LNCaP clone FGC (cell line): ENCODE measurements around the gene TMED3.
"Not testable (repeated sequence)": the region's sequence is repeated elsewhere in the genome, so short reads cannot be mapped to it uniquely, and the experiment has no call there.

Experiments
- DNase-seq: peaks from one replicate; pipeline ENCODE4 v3.0.0-alpha.2; 2011; ENCODE audit warnings: low read depth
- H3K4me3 ChIP-seq: 2 replicates; pipeline ENCODE4 v1.5.1; 2011; ENCODE audit warnings: mild to moderate bottlenecking, low read depth, low read length, control low read depth
- TF ChIP-seq, protein P1 (sequence below): IDR thresholded peaks from 2 replicates; pipeline ENCODE4 v1.5.1; 2012; ENCODE audit warnings: mild to moderate bottlenecking; ENCODE audit not compliant: control insufficient read depth, insufficient read depth; ENCODE audit errors: extremely low read depth

TMED3 gene

GRCh38 chr15:79316864-79317263, 6.0 kb downstream of the TMED3 start:
- TF ChIP-seq, protein P1, sequence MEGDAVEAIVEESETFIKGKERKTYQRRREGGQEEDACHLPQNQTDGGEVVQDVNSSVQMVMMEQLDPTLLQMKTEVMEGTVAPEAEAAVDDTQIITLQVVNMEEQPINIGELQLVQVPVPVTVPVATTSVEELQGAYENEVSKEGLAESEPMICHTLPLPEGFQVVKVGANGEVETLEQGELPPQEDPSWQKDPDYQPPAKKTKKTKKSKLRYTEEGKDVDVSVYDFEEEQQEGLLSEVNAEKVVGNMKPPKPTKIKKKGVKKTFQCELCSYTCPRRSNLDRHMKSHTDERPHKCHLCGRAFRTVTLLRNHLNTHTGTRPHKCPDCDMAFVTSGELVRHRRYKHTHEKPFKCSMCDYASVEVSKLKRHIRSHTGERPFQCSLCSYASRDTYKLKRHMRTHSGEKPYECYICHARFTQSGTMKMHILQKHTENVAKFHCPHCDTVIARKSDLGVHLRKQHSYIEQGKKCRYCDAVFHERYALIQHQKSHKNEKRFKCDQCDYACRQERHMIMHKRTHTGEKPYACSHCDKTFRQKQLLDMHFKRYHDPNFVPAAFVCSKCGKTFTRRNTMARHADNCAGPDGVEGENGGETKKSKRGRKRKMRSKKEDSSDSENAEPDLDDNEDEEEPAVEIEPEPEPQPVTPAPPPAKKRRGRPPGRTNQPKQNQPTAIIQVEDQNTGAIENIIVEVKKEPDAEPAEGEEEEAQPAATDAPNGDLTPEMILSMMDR: no peak
- no peak for DNase-seq
- H3K4me3 ChIP-seq: no peak overlapping the region

DNA sequence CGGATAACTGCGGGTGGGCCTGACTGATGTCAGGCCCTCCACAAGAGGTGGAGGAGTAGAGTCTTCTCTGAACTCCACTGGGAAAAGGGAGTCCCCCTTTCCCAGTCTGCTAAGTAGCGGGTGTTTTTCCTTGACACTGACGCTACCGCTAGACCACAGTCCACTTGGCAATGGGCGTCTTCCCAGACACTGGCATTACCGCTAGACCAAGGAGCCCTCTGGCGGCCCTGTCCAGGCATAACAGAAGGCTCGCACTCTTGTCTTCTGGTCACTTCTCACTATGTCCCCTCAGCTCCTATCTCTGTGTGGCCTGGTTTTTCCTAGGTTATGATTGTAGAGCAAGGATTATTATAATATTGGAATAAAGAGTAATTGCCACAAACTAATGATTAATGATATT, 9.1 kb downstream of the TMED3 start:
- H3K4me3 ChIP-seq: not testable (repeated sequence)

GRCh38 chr15:79321876-79322275, 11.0 kb downstream of the TMED3 start:
- TF ChIP-seq, protein P1: no peak
- H3K4me3 ChIP-seq: no peak overlapping the region

More for the DNA sequence above, 9.1 kb downstream of the TMED3 start:
- not testable (repeated sequence) for DNase-seq

GRCh38 chr15:79322306-79322705, 11.4 kb downstream of the TMED3 start:
- TF ChIP-seq, protein P1: no peak
- no peak for DNase-seq
- no peak overlapping the region for H3K4me3 ChIP-seq

More at GRCh38 chr15:79321876-79322275, 11.0 kb downstream of the TMED3 start:
- DNase-seq: no peak

DNA sequence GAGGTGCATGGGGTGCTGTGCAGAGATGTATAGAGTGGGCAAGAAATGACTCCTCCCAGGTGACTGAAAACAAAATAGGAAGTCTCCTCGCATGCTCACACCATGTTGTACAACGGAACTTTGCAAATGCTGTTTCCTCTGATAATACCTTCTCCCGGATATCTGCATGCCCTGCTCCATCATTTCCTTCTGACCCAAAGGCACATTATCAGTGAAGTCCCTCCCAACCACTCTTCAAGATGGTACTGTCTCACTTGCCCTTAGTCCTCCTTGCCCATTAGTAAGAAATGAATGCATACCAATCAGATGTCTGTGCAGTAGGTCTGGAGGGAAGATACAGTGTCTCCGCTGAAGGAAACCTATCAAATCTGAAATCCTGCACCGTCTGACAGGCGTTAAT, 12.0 kb downstream of the TMED3 start:
- H3K4me3 ChIP-seq: no peak overlapping the region
- TF ChIP-seq, protein P1: no peak
- DNase-seq: no peak

DNA sequence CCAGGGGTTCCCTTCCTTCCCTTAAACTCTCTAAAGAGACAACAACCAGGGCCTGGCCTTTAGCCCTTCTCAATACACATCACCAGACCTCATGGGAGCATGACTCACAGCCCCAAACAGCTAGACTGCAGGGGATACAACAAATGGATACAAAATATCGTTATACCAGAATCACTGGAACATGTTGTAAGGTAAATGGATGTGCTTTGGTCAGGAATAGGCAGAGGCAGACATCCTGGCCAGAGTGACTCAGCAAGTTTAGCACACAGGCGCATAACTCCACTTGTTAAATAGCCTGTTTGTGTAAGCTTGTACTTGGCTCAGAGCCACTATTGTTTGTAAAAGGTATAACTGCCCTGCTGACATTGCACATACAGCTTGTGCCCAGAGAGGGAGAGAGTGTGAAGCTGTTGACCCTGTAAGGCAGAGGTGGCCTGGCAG, 18.3 kb downstream of the TMED3 start:
- DNase-seq: no peak
- H3K4me3 ChIP-seq: no peak overlapping the region
- TF ChIP-seq, protein P1: no peak

GRCh38 chr15:79332824-79333510, 22.1 kb downstream of the TMED3 start:
- TF ChIP-seq, protein P1: no peak
- peak; percentile 86 for DNase-seq
- H3K4me3 ChIP-seq: peak overlapping the region; percentile 24; the same call in 1 of the 2 replicates
